ENCODE results near the gene TUBG1. TPM values are rescaled to one million over a fixed set of nuclear protein-coding genes. Genes with fewer than 3 reads are reported as not detected.

The TUBG1 gene
- total and polyA plus RNA-seq, 2 of the 8 experiments (the other 6 are each of a cell fraction or from before 2014, with no cell fraction given) = 109 to 208 TPM

DNA sequence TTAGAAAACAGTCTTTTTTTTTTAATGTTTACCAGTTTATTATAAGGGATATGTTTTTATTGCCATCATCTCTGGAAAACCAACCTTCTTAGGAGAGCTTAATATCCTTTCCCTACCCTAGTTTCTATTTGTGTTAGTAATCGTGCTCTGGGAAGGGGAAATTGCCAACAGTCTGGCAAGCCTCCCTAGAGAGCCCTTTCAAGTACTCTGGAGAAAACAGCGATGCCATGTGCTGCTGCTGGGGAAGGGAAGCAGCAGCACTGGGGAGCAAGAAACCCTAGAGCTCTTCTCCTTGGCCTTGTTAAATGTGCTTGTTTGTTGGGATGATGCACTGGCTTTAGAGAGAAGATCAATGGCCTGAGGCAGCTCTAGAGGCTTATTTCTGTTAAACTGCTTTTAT is 10.6 kb upstream of the TUBG1 start (continued):
- no peak for TF ChIP-seq ZNF274 (IDR thresholded peaks at IDR 0.05; ENCODE audit: borderline replicate concordance, extremely low read depth, low read length)
- TF ChIP-seq TCF12 (IDR thresholded peaks at IDR 0.05; ENCODE audit: low read depth, low read length) = no peak
- TF ChIP-seq CHD2 (IDR thresholded peaks at IDR 0.05; ENCODE audit: low read length) = no peak
- TF ChIP-seq, protein P1, sequence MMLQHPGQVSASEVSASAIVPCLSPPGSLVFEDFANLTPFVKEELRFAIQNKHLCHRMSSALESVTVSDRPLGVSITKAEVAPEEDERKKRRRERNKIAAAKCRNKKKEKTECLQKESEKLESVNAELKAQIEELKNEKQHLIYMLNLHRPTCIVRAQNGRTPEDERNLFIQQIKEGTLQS (IDR thresholded peaks at IDR 0.05; ENCODE audit: insufficient read depth, low read depth, low read length) = no peak

Measured in H1 (cell line).